ENCODE data around the gene UTP20.

The UTP20 gene

GRCh38 chr12:101305794-101306193, 25.9 kb downstream of the UTP20 start:
- TF ChIP-seq, protein P1, sequence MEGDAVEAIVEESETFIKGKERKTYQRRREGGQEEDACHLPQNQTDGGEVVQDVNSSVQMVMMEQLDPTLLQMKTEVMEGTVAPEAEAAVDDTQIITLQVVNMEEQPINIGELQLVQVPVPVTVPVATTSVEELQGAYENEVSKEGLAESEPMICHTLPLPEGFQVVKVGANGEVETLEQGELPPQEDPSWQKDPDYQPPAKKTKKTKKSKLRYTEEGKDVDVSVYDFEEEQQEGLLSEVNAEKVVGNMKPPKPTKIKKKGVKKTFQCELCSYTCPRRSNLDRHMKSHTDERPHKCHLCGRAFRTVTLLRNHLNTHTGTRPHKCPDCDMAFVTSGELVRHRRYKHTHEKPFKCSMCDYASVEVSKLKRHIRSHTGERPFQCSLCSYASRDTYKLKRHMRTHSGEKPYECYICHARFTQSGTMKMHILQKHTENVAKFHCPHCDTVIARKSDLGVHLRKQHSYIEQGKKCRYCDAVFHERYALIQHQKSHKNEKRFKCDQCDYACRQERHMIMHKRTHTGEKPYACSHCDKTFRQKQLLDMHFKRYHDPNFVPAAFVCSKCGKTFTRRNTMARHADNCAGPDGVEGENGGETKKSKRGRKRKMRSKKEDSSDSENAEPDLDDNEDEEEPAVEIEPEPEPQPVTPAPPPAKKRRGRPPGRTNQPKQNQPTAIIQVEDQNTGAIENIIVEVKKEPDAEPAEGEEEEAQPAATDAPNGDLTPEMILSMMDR (IDR thresholded peaks at IDR 0.05; ENCODE audit: control insufficient read depth, insufficient read depth, low read depth, low read length, missing control alignments) = no peak
- no peak overlapping the region for H3K4me3 ChIP-seq (ENCODE audit: control insufficient read depth, low read depth, low read length)

GRCh38 chr12:101322480-101322879, 42.6 kb downstream of the UTP20 start:
- TF ChIP-seq, protein P1 (IDR thresholded peaks at IDR 0.05; ENCODE audit: control insufficient read depth, insufficient read depth, low read depth, low read length, missing control alignments) = no peak
- DNase-seq (ENCODE audit: low read depth) = no peak

More at GRCh38 chr12:101305794-101306193, 25.9 kb downstream of the UTP20 start:
- no peak for DNase-seq (ENCODE audit: low read depth)

DNA sequence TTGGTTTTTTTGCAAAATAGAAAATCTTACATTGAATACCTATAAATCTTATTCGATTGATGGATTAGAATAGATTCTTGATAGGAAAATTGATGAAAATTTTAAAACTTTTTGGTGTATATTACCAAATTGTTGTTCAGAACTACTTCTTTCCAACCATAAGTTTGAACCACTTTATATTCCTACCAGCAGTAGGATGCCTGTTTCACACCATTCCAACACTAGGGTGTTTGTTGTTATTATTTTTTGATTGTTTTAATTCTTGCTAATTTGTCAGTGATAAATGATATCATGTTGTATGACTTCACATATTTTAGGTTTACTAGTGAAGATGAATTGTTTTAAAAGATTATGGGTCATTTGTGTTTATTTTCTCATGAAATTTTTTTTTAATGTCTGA, 43.4 kb downstream of the UTP20 start:
- TF ChIP-seq, protein P1 (IDR thresholded peaks at IDR 0.05; ENCODE audit: control insufficient read depth, insufficient read depth, low read depth, low read length, missing control alignments) = no peak

More at GRCh38 chr12:101322480-101322879, 42.6 kb downstream of the UTP20 start:
- H3K4me3 ChIP-seq (ENCODE audit: control insufficient read depth, low read depth, low read length) = no peak overlapping the region

DNA sequence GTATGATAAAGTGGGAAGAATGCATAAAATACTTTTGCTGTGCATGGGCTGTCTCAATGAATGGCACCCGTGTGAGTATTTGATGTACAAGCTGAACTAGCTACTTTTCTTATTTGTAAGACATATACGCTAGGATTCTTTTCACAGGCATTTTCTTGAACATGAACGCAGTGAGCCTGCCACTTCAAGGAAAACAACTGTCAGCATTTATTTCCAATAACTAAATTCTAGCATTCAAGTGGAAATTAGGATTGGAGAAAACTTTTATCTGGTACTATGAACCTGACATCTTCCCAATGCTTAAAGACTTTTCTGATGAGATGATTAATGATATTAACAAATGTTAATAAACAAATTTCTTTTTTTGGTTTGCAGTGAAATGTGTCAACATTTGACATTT, 45.7 kb downstream of the UTP20 start:
- TF ChIP-seq, protein P1 (IDR thresholded peaks at IDR 0.05; ENCODE audit: control insufficient read depth, insufficient read depth, low read depth, low read length, missing control alignments) = no peak
- H3K4me3 ChIP-seq (ENCODE audit: control insufficient read depth, low read depth, low read length) = no peak overlapping the region
- no peak for DNase-seq (ENCODE audit: low read depth)

More for the DNA sequence above, 43.4 kb downstream of the UTP20 start:
- no peak for DNase-seq (ENCODE audit: low read depth)
- no peak overlapping the region for H3K4me3 ChIP-seq (ENCODE audit: control insufficient read depth, low read depth, low read length)

DNA sequence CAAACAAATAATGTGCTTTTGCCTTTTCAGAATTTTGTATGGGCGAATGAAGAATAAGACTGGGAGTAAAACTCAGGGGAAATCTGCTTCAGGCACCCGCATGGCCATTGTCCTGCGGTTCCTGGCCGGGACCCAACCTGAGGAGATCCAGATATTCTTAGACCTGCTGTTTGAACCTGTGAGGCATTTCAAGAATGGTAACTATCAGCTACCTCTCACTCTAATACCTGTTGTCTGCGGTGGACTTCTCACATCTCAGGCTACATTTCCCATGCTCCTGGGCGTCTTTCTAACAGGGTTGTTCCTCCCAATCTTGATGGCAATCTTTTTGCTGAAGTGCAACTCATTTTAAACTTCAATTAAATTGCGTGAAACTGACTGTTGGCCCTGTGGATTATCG, 47.1 kb downstream of the UTP20 start:
- no peak overlapping the region for H3K4me3 ChIP-seq (ENCODE audit: control insufficient read depth, low read depth, low read length)
- DNase-seq (ENCODE audit: low read depth) = no peak
- TF ChIP-seq, protein P1 (IDR thresholded peaks at IDR 0.05; ENCODE audit: control insufficient read depth, insufficient read depth, low read depth, low read length, missing control alignments) = no peak

DNA sequence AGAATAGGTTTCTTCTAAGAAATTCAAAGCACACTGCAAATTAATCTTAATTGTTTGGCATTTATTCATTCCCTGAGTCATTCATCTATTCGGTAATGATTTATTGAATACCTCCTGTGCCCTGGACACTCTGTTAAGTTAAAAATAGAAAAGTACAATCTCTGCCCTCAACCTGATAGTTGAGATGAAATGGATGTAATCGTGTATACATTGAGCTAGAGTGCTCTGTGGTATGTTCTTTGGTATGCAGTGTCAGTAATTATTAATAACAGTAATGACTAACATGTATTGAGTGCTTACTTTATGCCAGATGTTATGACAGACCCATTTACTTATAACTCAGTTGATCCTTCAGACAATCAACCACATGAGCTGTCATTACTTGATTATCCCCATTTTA, 47.6 kb downstream of the UTP20 start:
- H3K4me3 ChIP-seq (ENCODE audit: control insufficient read depth, low read depth, low read length) = no peak overlapping the region
- TF ChIP-seq, protein P1 (IDR thresholded peaks at IDR 0.05; ENCODE audit: control insufficient read depth, insufficient read depth, low read depth, low read length, missing control alignments) = no peak
- no peak for DNase-seq (ENCODE audit: low read depth)

GRCh38 chr12:101328917-101329316, 49.0 kb downstream of the UTP20 start:
- no peak overlapping the region for H3K4me3 ChIP-seq (ENCODE audit: control insufficient read depth, low read depth, low read length)
- DNase-seq (ENCODE audit: low read depth) = no peak
- TF ChIP-seq, protein P1 (IDR thresholded peaks at IDR 0.05; ENCODE audit: control insufficient read depth, insufficient read depth, low read depth, low read length, missing control alignments) = no peak

All from AG09309 (cell line).